NCI-H345 (cell line): ENCODE data around the gene C13orf46.
"Not testable (repeated sequence)": the region's sequence is repeated elsewhere in the genome, so short reads cannot be mapped to it uniquely, and the experiment has no call there.

Experiments
- DNase-seq: peaks from one replicate; lab custom pipeline; 2025; lab: John Stamatoyannopoulos, UW

Gene C13orf46

GRCh38 chr13:113922412-113923118 lies 51.3 kb downstream of the C13orf46 start:
- no peak for DNase-seq

DNA sequence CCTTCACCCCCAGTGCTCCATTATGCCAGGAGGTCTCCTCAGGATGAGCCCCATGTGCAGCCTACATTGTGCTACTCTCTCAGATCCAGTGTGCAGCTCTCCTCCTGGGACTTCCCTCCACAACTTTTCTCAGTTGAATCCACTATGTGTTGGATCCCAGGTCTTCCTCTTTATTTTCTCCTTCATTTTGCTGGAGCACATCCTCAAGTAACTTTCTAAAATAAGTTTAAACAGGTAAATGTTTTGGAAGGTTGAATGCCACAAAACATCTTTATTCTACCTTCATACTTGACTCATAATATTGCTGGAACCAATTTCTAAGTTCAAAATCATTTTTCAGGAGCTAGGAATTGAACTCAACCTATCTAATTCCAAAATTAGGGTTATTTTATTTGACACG lies 52.1 kb downstream of the C13orf46 start:
- no peak for DNase-seq

DNA sequence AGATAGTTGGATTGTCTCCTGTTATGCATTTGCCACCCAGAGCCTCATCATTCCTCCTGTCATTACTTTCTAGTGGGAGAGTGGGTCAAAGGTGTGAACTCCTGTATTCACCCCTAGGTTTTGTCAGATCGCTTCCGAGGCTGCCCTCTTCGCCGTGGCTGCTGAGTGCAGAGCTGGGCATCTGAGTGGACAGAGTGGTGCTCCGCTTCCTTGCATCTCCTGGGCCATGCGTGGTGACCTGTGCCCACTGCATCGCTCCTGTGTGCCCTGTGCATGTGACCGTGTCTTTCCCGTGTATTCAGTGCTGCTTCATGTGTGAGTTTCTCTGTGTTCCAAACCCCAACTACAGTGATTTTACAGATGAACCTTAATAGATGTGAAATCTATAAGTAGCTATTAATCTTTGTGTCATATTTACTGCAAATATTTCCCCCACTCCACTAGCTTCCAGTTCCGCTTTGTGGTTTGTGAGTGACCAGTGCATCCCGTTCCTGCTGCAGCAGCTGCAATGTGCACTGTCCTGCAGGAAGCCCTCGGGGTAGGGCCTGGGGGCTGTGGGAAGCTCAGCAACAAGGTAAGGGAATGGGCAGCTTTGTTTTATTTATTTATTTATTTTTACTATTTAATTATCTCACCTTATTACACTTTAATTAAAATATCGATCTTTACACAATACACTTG lies 53.1 kb downstream of the C13orf46 start:
- DNase-seq = no peak

- no peak for DNase-seq
These were observed 53.9 kb downstream of the C13orf46 start for GRCh38 chr13:113919761-113920559.

DNA sequence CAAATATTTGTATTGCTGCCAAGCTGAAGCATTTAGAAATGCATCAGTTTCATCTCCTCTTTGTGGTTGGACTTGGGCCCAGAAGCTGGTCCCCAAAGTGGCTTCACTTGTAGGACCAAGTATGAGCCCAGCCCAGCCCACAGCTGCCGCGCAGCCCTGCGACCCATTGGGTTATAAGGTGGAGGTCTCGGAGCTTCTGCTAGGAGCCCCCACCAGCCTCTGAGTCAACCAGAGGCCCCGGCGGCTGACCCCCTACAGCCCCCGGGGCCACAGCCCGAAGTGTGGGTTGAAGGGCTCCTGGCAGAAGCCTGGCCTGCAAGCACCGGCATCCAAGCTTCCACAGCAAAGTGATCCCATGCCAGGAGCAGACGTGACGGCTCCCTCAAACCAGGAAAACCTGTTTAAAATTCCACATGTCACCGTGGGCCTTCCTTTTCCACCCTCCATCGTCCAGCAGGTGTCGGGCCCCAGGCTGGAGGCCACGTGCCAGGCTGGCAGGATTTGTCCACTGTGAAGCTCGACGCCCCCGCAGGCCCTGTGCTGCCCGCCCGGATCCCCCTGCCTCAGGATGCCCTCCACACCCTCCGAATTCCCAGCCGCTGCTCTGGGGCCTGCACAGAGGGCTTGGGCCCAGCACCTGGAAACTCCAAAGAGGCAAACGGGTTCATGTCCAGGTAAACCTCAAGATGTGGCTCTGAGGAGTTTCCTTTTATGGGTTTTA lies 54.7 kb downstream of the C13orf46 start:
- no peak for DNase-seq

DNA sequence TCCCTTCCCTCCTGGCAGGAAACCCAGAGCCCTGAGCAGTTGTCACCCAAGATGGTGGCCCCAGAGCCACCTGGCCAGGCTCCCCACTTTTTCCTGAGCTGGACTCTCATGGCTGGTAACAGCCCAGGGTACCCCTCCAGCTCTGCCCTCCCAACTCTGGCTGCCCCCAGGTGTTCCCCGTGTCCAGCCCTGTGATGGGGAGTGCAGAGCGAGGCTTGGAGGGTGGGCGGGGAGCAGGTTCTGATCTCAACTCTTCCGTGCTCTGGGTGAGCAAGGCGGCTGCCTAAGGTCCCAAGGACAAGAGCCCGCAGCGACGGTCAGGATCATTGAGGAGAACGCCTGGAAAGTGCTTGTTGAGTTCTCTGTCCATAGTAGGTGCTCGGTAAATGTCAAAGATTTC lies 55.3 kb downstream of the C13orf46 start:
- no peak for DNase-seq

DNA sequence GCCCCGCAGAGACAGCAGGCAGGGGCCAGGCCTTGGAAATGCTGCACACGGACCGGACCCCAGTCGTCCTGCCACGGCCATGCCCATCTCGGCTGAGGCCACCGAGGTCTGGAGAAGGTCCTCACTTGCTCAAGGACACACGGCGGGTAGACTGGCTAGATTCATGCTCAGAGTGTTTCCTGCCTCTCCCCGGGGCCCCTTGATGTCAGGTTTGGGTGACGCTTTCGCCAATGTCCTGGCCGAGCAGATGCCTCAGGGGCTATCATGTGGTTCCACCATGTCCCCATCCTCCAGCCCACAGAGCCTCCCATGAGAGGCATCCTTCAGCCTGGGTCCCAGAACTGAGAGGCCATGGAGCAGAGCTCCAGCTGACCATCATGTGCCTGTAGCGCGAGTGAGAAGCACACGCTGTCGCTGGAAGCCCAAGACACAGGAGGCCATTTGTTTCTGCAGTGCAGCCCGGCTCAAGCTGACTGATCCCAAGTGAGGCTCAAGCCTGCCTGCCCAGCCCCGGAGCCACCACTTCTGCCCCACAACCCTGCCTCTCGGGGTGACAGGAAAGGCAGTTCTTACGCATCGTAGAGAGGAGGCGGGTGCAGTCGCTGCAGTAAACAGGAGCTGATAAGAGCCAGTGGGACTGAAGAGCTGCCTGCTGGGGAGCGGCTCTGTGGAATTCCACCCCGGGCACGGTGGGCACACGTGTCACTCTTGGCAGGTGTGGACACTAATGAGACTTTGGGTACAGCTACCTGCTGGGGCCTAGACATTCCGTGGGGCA lies 56.1 kb downstream of the C13orf46 start:
- DNase-seq = no peak

DNA sequence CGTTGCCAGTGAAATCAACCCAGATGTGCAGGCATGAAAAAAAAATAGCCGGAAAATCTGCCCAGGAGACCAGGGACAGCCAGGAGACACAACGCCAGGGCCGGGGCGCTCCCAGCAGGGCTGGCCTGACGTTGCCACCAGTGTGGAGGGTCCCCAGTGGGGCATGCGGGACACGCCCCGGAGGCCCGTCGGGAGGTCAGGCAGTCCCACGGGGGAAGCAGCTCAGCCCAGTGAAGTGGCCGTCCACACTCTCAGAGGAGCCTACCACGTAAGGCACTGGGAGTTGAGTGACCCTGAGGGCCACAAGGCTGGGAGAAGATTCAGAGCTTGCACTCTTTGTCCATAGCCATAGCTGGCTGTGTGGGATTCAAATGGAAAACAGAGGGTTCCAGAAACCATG lies 56.8 kb downstream of the C13orf46 start:
- DNase-seq = no peak

DNA sequence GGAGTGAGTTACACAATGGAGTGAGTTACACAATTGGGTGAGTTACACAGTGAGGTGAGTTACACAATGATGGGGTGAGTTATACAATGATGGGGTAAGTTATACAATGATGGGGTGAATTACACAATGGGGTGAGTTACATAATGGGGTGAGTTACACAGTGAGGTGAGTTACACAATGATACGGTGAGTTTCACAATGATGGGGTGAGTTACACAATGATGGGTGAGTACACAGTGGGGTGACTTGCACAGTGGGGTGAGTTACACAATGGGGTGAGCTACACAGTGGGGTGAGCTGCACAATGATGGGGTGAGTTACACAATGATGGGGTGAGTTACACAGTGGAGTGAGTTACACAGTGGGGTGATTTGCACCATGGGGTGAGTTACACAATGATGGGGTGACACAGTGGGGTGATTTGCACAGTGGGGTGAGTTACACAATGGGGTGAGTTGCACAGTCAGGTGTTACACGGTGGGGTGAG lies 57.5 kb downstream of the C13orf46 start:
- DNase-seq = no peak

DNA sequence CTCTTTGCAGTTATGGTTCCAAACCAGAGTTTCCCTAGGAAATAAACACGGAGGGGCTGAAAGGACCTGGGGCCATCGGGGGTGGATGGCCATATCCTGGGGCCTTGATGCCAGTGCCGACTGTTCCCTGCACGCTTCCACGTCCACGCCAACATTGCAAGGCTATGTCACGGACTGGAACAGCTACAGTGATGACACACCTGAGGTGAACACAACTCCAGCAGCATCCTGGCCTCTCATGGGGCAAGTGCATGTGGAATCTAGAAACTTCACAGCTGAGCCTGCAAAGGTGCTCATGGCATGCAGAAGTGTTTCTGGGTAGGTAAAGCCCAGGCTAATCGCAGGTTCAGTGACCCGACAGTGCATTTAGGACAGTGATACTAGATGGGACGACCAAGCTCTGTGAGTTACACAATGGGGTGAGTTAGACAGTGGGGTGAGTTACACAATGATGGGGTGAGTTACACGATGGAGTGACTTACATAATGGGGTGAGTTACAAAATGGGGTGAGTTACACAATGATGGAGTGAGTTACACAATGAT lies 58.0 kb downstream of the C13orf46 start:
- DNase-seq = no peak

GRCh38 chr13:113915012-113915763 lies 58.7 kb downstream of the C13orf46 start:
- no peak for DNase-seq

GRCh38 chr13:113914333-113915011 lies 59.4 kb downstream of the C13orf46 start:
- DNase-seq = no peak

GRCh38 chr13:113913838-113914237 lies 60.0 kb downstream of the C13orf46 start:
- DNase-seq = not testable (repeated sequence)

GRCh38 chr13:113913408-113913807 lies 60.5 kb downstream of the C13orf46 start:
- DNase-seq = not testable (repeated sequence)

DNA sequence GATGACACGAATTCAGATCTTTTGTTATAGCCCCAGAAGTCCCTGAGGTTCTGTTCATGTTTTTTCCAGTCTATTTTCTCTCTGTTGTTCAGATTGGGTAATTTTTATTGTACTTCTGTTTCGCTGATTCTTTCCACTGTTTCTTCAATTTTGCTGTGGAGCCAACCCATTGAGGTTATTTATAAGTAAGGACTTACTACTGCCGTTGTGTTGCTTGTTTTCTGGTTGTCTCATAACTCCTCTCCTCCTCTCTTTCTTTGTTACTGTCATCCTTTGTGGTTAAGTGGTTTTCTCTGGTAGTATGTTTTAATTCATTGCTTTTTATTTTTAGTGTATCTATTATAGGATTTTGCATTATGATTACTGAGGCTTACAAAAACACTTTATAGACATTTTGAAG lies 61.3 kb downstream of the C13orf46 start:
- DNase-seq = no peak

DNA sequence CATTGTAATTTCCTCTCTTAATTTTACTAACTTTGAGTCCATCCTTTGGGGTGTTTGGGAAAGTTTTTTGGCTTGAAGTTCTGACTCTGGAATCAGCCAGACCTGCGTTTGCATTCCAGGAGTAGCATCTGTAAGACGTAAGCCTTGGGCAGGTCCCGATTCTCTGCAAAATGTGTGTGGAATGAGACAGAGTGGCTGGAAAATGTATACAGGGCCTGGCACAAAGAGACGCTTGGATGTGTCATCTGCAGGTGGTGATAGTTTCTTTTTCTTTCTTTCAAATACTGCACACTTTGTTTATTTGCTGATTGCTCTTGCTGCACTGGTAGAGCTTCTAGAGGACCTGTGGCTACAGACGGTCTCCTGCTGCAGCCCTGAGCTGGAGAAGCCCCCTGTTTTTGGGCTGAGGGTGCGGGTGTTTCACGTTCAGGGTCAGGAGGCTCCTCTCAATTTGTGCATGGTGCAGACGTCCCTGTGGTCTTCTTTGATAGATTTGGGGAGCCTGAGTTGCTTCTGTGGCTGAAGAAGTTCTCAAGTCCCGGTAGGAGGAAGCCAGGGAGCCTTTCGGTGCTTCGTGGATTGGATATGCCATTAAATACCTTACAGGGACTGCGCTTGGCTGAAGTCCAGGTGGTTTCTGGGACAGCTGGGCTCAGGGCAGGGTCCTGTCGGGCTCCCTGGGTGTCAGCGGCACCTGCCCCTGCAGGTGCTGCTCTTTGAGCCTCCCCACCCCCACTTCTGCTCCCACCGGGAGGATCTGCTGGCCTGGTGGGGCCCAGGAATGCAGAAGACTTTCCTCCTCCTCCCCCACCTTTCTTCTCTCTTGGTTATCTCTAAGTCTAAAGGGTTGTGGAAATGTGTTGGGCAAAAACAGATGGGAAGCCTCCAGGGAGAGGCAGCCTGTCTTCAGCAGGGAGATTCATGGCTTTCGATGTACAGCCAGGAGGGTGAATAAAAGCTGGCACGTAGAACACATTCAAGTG lies 66.0 kb downstream of the C13orf46 start:
- peak; percentile 84 for DNase-seq

DNA sequence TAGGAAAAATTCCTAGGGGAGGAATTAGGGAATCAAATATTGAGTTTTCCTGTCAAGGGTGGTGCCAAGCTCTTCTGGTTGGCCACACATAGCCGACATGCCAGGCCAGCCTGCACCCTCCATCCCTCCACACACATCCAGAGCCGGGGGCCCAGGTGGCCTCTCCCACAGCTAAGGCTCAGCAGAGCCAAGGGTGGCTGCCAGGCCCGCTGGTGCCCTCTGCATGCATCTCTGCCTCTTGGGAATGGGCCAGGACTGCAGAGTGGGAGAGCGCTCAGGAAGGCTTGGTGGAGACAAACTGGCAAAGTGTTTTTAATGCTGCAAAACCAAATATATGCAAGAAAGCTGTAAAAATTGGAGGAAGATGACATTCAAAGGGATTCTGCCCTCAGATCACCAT lies 67.3 kb downstream of the C13orf46 start:
- peak; percentile 53 for DNase-seq

DNA sequence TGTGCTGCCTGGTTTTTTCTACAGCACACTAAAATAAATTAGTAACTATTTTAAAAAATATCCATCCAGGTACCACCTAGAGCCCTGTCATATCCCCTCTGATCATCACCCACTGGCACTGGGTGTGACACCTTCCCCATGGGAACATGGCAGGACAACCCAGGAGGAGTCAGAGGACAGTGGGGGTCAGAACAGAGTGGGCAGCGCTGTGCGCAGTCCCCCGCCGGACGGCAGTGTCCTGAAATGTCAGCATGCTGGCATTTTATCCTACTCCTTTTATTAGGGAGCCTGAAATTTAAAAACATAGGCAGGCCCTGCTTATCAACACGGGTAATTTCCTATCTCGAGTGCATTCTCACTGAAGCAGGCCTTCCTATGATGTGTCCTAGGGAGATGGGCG lies 67.9 kb downstream of the C13orf46 start:
- DNase-seq = no peak
